ENCODE measurements around the gene OR9Q1.
"Not testable (repeated sequence)": the region's sequence is repeated elsewhere in the genome, so short reads cannot be mapped to it uniquely, and the experiment has no call there.

- TF ChIP-seq, protein P1, sequence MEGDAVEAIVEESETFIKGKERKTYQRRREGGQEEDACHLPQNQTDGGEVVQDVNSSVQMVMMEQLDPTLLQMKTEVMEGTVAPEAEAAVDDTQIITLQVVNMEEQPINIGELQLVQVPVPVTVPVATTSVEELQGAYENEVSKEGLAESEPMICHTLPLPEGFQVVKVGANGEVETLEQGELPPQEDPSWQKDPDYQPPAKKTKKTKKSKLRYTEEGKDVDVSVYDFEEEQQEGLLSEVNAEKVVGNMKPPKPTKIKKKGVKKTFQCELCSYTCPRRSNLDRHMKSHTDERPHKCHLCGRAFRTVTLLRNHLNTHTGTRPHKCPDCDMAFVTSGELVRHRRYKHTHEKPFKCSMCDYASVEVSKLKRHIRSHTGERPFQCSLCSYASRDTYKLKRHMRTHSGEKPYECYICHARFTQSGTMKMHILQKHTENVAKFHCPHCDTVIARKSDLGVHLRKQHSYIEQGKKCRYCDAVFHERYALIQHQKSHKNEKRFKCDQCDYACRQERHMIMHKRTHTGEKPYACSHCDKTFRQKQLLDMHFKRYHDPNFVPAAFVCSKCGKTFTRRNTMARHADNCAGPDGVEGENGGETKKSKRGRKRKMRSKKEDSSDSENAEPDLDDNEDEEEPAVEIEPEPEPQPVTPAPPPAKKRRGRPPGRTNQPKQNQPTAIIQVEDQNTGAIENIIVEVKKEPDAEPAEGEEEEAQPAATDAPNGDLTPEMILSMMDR (IDR thresholded peaks at IDR 0.05) = not testable (repeated sequence)
- not testable (repeated sequence) for TF ChIP-seq POLR2A, POLR2AphosphoS5 (IDR thresholded peaks at IDR 0.05)
Measured at GRCh38 chr11:57999523-57999922, 24.2 kb upstream of the OR9Q1 start.

Measured in upper lobe of left lung (tissue), 4 donors.